Measurements from ENCODE around the gene MTAP.

Gene MTAP

DNA sequence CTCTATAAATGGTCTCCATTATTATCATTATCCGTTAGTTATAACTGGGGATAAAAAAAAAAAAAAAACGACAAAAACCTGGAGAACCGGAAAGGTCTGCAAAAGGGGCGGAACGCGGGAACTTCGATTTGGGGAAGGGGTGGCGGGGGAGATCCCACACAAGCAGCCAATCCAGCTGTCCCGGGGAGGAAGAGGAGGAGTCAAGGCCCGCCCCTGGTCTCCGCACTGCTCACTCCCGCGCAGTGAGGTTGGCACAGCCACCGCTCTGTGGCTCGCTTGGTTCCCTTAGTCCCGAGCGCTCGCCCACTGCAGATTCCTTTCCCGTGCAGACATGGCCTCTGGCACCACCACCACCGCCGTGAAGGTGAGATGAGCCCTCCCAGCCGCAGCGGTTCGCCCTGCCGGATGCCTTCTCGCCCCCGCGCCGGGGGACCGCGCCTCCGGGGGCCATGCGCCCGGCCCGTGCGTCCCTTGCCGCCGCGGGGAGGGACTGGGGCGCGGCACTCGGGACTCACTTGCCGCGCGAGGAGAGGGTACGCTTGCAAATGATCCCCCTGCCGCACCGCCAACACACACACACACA lies at the start of gene MTAP:
Gene MTAP, plus strand, starts transcription at position 219 of the 583 bp plus-strand sequence. Its CDS starts 113 bp downstream, at position 332.
- peak; percentile 97 for DNase-seq (ENCODE audit: low read depth)
- H3K4me3 ChIP-seq (replicated peaks; ENCODE audit: low read depth, low read length) = peak within 1 kb of the TSS; percentile 76
- TF ChIP-seq, protein P1, sequence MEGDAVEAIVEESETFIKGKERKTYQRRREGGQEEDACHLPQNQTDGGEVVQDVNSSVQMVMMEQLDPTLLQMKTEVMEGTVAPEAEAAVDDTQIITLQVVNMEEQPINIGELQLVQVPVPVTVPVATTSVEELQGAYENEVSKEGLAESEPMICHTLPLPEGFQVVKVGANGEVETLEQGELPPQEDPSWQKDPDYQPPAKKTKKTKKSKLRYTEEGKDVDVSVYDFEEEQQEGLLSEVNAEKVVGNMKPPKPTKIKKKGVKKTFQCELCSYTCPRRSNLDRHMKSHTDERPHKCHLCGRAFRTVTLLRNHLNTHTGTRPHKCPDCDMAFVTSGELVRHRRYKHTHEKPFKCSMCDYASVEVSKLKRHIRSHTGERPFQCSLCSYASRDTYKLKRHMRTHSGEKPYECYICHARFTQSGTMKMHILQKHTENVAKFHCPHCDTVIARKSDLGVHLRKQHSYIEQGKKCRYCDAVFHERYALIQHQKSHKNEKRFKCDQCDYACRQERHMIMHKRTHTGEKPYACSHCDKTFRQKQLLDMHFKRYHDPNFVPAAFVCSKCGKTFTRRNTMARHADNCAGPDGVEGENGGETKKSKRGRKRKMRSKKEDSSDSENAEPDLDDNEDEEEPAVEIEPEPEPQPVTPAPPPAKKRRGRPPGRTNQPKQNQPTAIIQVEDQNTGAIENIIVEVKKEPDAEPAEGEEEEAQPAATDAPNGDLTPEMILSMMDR (IDR thresholded peaks at IDR 0.05; ENCODE audit: low read length, missing control alignments) = no peak

DNA sequence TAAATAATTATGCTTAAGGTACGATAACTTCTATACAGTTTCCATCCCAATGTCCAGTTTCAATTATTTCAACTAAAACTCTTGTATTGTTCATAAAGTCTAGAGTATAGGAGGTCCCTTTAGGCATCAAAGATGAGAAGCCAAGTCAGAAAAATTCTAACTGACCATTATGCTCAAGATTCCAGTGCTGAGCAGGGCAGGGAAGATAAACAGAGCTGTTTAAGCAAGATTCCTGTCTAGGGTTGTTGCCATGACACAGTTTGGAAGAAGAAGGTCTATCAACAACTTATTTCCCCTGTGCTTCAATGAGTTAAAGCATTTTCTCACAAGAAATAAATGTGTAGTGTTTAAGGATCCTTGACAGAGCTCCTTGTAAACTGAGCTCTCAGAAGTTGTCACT lies 48.9 kb upstream of the MTAP start:
- DNase-seq (ENCODE audit: low read depth) = no peak

GRCh38 chr9:21754741-21755140 lies 47.7 kb upstream of the MTAP start:
- TF ChIP-seq, protein P1 (IDR thresholded peaks at IDR 0.05; ENCODE audit: low read length, missing control alignments) = no peak
- DNase-seq (ENCODE audit: low read depth) = no peak

More for the DNA sequence above, 48.9 kb upstream of the MTAP start:
- TF ChIP-seq, protein P1 (IDR thresholded peaks at IDR 0.05; ENCODE audit: low read length, missing control alignments) = no peak
- H3K4me3 ChIP-seq (replicated peaks; ENCODE audit: low read depth, low read length) = no peak overlapping the region

DNA sequence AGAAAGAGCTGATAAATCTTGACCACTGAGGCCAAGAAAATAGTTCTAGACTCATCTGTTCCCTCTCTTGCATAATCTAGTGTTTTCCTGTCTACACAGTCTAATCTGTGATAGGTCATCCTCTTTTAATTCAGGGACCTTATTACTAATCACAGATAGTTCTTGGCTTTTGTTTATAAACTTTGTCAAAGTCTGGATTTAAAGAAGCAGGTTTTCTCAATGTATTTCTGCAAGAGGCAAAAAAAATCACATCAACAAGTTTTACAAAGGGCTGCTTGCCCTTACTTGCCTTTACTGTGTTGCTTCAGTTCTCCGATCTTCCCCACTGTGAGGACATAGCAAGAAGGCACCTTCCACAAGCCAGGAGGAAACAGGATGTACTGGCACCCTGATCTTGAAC lies 43.9 kb upstream of the MTAP start:
- DNase-seq (ENCODE audit: low read depth) = peak; percentile 27
- H3K4me3 ChIP-seq (replicated peaks; ENCODE audit: low read depth, low read length) = no peak overlapping the region
- TF ChIP-seq, protein P1 (IDR thresholded peaks at IDR 0.05; ENCODE audit: low read length, missing control alignments) = no peak

More at GRCh38 chr9:21754741-21755140, 47.7 kb upstream of the MTAP start:
- no peak overlapping the region for H3K4me3 ChIP-seq (replicated peaks; ENCODE audit: low read depth, low read length)

- no peak for DNase-seq (ENCODE audit: low read depth)
- TF ChIP-seq, protein P1 (IDR thresholded peaks at IDR 0.05; ENCODE audit: low read length, missing control alignments) = no peak
- no peak overlapping the region for H3K4me3 ChIP-seq (replicated peaks; ENCODE audit: low read depth, low read length)
Observed at GRCh38 chr9:21761309-21761901, 41.0 kb upstream of the MTAP start.

GRCh38 chr9:21762064-21762463 lies 40.4 kb upstream of the MTAP start:
- H3K4me3 ChIP-seq (replicated peaks; ENCODE audit: low read depth, low read length) = no peak overlapping the region
- TF ChIP-seq, protein P1 (IDR thresholded peaks at IDR 0.05; ENCODE audit: low read length, missing control alignments) = no peak
- DNase-seq (ENCODE audit: low read depth) = no peak

GRCh38 chr9:21764846-21765245 lies 37.6 kb upstream of the MTAP start:
- DNase-seq (ENCODE audit: low read depth) = peak; percentile 49
- no peak overlapping the region for H3K4me3 ChIP-seq (replicated peaks; ENCODE audit: low read depth, low read length)
- TF ChIP-seq, protein P1 (IDR thresholded peaks at IDR 0.05; ENCODE audit: low read length, missing control alignments) = no peak

Data from fibroblast of pulmonary artery (primary cell).